Astrocyte (in vitro differentiated cells and primary cell): ENCODE data around the gene NRIP1.

Experiments used
- CTCF ChIP-seq: IDR thresholded peaks from 2 replicates; pipeline ENCODE4 v1.5.1; 2011; ENCODE audit warnings: low read depth, mild to moderate bottlenecking, inconsistent platforms, low read length, moderate library complexity; ENCODE audit not compliant: insufficient read depth
- EZH2 ChIP-seq: IDR thresholded peaks from 2 replicates; pipeline ENCODE4 v1.6.1; 2012; ENCODE audit warnings: mild to moderate bottlenecking, low read length, inconsistent platforms; ENCODE audit not compliant: insufficient read depth

- TF ChIP-seq CTCF (no peak), EZH2 (no peak)
These were observed 32.9 kb downstream of the NRIP1 start for GRCh38 chr21:15031790-15032357.
